Heart right ventricle (tissue), 16 donors: ENCODE results near the gene FOXRED1. TPM values are rescaled to one million over a fixed set of nuclear protein-coding genes. Genes with fewer than 3 reads are reported as not detected.
A peak's percentile ranks its signal among the peaks of the same experiment; 100 is the strongest.

Experiments used
- ATAC-seq, 8 donors: fragments of 200-7000 bp; cut with Tn5 transposase; one replicate each; pipeline ENCODE4 v1.9.1; 2020; ENCODE audit warnings: mild to moderate bottlenecking in 8 of 8, moderate library complexity in 8 of 8, moderate number of reproducible peaks in 1 of 8
- DNase-seq, 2 donors: peaks; one replicate each; pipeline ENCODE4 v3.0.0-alpha.2; 2020
- H3K27ac ChIP-seq, 10 donors: fragments of 200-600 bp; sonication (generic) in 2 of 10; one replicate each; pipeline versions ENCODE4 v1.5.0 to v1.8.0; 2020 to 2022; ENCODE audit warnings: mild to moderate bottlenecking in 3 of 10
- H3K27me3 ChIP-seq, 7 donors: fragments of 200-600 bp; one replicate each; pipeline ENCODE4 v1.8.0; 2021 to 2022; ENCODE audit warnings: mild to moderate bottlenecking in 2 of 7
- H3K36me3 ChIP-seq, 9 donors: fragments of 200-600 bp; sonication (generic) in 1 of 9; one replicate each; pipeline versions ENCODE4 v1.5.0 to v1.8.0; 2020 to 2022; ENCODE audit warnings: mild to moderate bottlenecking in 2 of 9
- H3K4me1 ChIP-seq, 9 donors: fragments of 200-600 bp; sonication (generic) in 1 of 9; one replicate each; pipeline versions ENCODE4 v1.5.0 to v1.8.0; 2020 to 2022; ENCODE audit warnings: mild to moderate bottlenecking in 4 of 9
- H3K4me3 ChIP-seq, 10 donors: fragments of 200-600 bp; sonication (generic) in 2 of 10; one replicate each; pipeline versions ENCODE4 v1.5.0 to v1.8.0; 2020 to 2022; ENCODE audit warnings: mild to moderate bottlenecking in 7 of 10, moderate library complexity in 2 of 10
- H3K9me3 ChIP-seq, 11 donors: fragments of 200-600 bp in 10 of 11; sonication (generic) in 2 of 11; one replicate each; pipeline versions ENCODE4 v1.5.0 to v1.8.0; 2013 to 2022; ENCODE audit warnings: mild to moderate bottlenecking in 2 of 11, control low read depth in 1 of 11, moderate library complexity in 1 of 11
- WGBS, 2 donors: extraction: QIAGEN DNeasy Blood & Tissue Kit; methylation state at CpG; one replicate each; pipeline ENCODE4 v1.1.7; 2013; ENCODE audit warnings: inconsistent platforms in 1 of 2; 5-methylcytosine and 5-hydroxymethylcytosine counted together
- intact Hi-C, 10 donors: fragments of 100-400 bp; cut with DNase I; formaldehyde crosslinking; loops; one replicate each; pipeline versions ENCODE4 v1.11.1 to v1.14.2; 2022
- polyA plus RNA-seq, 2 donors: library from polyadenylated mRNA; stranded (reverse); fragments of 200-250 nt; gene quantifications; one replicate each; pipeline ENCODE4 v1.2.3, GENCODE V29; 2013
- total RNA-seq, 10 donors: library from RNA; stranded (reverse); fragmentation: NEBNext Ultra II Directional in 3 of 10; extraction: Animal tissue kit (Norgen Biotek cat#: 25700) in 3 of 10; gene quantifications; one replicate each; pipeline versions ENCODE4 v1.2.1 to v1.2.4, GENCODE V29; 2021 to 2023
- TF ChIP-seq, protein P1 (sequence below), 9 donors: fragments of 200-600 bp; sonication (generic) in 2 of 9; IDR thresholded peaks; one replicate each; pipeline versions ENCODE4 v1.5.0 to v1.8.0; 2021 to 2022; ENCODE audit warnings: antibody characterized with exemption in 9 of 9, mild to moderate bottlenecking in 5 of 9, moderate library complexity in 1 of 9
- donor health status: Arrhythmogenic right ventricular cardiomyopathy.
- donor health status: ischemic (EF 13 %, LVEDD 7.1; RV severe dilation, severe dysfunction).
- donor health status: healthy with polysubstance abuse.
- donor health status: DM: no; HTN: yes; CAD: no.
- donor health status: DM: no; HTN: no; CAD: no.
- donor health status: ischemic (EF 25% LVEDD 6.9; RV normal size, moderate dysfunction).
- donor health status: ischemic (EF 25% LVEDD 5.7; RV mildly dilated, moderate dysfunction).
- donor health status: healthy.
- donor health status: DM: yes; HTN: yes; CAD: no.
- donor health status: Ischemic cardiomyopathy.
- donor health status: ischemic (EF 35%, LVEDD 5.7; RV mildly dilated, moderate dysfunction).
- donor health status: nonischemic (EF 11% LVEDD 7.7; RV severe dilation, severe dysfunction).
- donor health status: DM: yes; HTN: yes; CAD: no.
- donor health status: PGD.
- donor health status: ischemic (EF 29% LVEDD 5.4; RV normal size, mild dysfunction).
- donor health status: nonischemic (EF 23%, LVEDD 6.1; RV moderate dilation, normal function).

Gene FOXRED1
- total and polyA plus RNA-seq, 12 donors = 19.0 to 46.3 (median 32.1) TPM

DNA sequence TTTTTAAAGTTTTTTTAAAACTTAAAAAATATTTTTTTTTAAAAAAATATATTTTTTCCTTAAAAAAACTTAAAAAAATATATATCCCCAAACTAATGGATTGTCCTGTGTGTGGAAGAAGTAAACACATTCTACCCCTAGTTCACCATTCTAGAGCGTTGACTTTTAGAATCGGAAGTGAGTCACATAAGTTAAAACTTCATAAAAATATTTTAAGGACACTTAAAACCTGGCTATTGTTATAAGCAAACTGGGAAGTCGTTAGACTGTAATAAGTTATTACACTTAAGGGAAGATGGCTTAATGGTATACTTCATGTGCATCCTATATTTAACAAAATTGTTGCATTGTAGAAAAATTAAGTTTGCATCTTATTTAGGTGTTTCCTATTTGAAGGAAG, 36.3 kb upstream of the FOXRED1 start:
- ATAC-seq (no peak), DNase-seq (no peak)
- TF ChIP-seq, protein P1, sequence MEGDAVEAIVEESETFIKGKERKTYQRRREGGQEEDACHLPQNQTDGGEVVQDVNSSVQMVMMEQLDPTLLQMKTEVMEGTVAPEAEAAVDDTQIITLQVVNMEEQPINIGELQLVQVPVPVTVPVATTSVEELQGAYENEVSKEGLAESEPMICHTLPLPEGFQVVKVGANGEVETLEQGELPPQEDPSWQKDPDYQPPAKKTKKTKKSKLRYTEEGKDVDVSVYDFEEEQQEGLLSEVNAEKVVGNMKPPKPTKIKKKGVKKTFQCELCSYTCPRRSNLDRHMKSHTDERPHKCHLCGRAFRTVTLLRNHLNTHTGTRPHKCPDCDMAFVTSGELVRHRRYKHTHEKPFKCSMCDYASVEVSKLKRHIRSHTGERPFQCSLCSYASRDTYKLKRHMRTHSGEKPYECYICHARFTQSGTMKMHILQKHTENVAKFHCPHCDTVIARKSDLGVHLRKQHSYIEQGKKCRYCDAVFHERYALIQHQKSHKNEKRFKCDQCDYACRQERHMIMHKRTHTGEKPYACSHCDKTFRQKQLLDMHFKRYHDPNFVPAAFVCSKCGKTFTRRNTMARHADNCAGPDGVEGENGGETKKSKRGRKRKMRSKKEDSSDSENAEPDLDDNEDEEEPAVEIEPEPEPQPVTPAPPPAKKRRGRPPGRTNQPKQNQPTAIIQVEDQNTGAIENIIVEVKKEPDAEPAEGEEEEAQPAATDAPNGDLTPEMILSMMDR (IDR thresholded peaks at IDR 0.05) = no peak
- H3K27ac ChIP-seq = peak overlapping the region in 1 of 10 donors; percentile 36
- peaks cover 0 to 33% (median 29%) of the 10 kb centered on the region in 9 donors for H3K4me1 ChIP-seq
- WGBS, 2 donors = 90 to 91% methylated on average over 3 of the region's 3 CpGs
- H3K4me3 ChIP-seq = no peak overlapping the region
- H3K27me3 ChIP-seq = no peaks in the 10 kb centered on the region
- no peaks in the 10 kb centered on the region for H3K9me3 ChIP-seq
- intact Hi-C loops = no loop called here
- peaks cover 0 to 45% (median 5%) of the 10 kb centered on the region in 9 donors for H3K36me3 ChIP-seq

DNA sequence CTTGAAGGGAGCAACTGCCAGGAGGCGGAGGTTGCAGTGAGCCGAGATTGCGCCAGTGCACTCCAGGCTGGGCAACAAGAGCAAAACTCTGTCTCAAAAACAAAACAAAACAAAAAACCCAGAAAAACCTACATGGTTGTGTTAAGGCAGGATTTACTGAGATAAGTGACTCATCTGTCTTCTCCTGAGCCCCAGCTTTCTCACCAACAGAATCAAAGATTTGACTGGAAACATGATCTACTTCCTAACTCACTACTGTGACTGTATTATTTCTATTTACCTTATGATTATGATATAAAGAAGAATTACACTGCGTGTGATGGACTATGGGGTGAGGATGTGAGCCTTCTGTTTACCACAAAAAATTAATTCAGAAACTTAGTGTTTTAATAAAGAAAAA, 35.6 kb upstream of the FOXRED1 start:
- TF ChIP-seq, protein P1 (IDR thresholded peaks at IDR 0.05) = no peak
- Histone ChIP-seq H3K27ac (no peak overlapping the region), H3K4me1 (peaks cover 0 to 33% (median 29%) of the 10 kb centered on the region in 9 donors), H3K27me3 (no peaks in the 10 kb centered on the region), H3K4me3 (no peak overlapping the region), H3K36me3 (peaks cover 0 to 51% (median 5%) of the 10 kb centered on the region in 9 donors), H3K9me3 (no peaks in the 10 kb centered on the region)
- WGBS, 2 donors = 86 to 97% methylated on average over 4 of the region's 4 CpGs
- DNase-seq (no peak), ATAC-seq (no peak)
- intact Hi-C loops = no loop called here

DNA sequence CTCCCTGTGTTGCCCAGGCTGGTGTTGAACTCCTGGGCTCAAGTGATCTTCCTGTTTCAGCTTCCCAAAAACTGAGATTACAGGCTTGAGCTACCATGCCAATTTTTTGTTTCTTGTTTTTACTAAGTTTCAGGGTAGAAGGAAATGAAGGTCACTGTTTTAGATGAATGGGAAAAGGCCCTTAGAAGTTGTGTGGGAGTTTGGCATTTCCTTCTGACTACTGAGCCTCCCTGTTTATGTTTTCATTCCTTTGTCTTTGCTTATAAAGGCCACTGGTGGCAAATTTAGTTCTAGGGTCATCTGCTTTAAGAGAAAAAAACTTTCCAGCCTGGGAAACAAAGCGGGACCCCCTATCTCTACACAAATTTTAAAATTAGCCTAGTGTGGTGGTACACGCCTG, 22.3 kb upstream of the FOXRED1 start:
- Histone ChIP-seq H3K9me3 (no peaks in the 10 kb centered on the region), H3K27ac (peak overlapping the region in 2 of 10 donors; percentile 3 to 6), H3K27me3 (no peaks in the 10 kb centered on the region), H3K4me1 (peaks cover 0 to 7% (median 0%) of the 10 kb centered on the region in 9 donors), H3K4me3 (no peak overlapping the region), H3K36me3 (peaks cover 0 to 86% (median 36%) of the 10 kb centered on the region in 9 donors)
- 80 to 82% methylated on average over 2 of the region's 2 CpGs for WGBS, 2 donors
- ATAC-seq (peak in 1 of 8 donors; percentile 19), DNase-seq (no peak)
- intact Hi-C loops = no loop called here
- TF ChIP-seq, protein P1 (IDR thresholded peaks at IDR 0.05) = no peak

DNA sequence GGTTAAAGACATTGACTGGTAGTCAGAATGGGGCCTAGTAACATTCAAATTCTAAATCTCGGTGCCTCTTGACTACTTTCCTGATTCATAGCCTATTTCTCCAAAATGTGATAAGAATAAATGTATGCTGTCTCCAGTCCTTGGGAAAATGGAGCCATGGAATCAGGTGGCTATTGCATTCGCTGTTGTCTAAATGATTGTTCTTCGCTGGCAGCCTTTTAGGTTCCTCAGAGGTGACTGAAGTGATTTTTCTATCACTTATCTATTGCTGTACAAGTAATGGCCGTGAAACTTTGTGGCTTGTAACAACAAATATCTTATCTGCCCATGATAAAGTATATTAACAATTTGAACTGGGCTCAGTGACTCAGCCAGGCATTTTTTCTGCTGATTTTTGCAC, 15.7 kb upstream of the FOXRED1 start:
- DNase-seq = no peak
- ATAC-seq = no peak
- Histone ChIP-seq H3K9me3 (no peaks in the 10 kb centered on the region), H3K27ac (no peak overlapping the region), H3K27me3 (no peaks in the 10 kb centered on the region), H3K36me3 (peaks cover 0 to 93% (median 23%) of the 10 kb centered on the region in 9 donors), H3K4me3 (no peak overlapping the region), H3K4me1 (peaks cover 0 to 7% (median 0%) of the 10 kb centered on the region in 9 donors)
- WGBS, 2 donors = 93 to 94% methylated on average over 4 of the region's 4 CpGs
- intact Hi-C loops = no loop called here
- TF ChIP-seq, protein P1 (IDR thresholded peaks at IDR 0.05) = no peak
